HG03045 (cell line): ENCODE measurements around the gene NRXN3.
"Not testable (repeated sequence)": the region's sequence is repeated elsewhere in the genome, so short reads cannot be mapped to it uniquely, and the experiment has no call there.

Experiments used
- ATAC-seq: cut with Tn5 transposase; IDR thresholded peaks from one replicate; pipeline ENCODE4 v1.9.1; 2021; ENCODE audit warnings: mild to moderate bottlenecking, moderate library complexity; ENCODE audit not compliant: unreplicated experiment

The NRXN3 gene

GRCh38 chr14:78566859-78567172, 396.6 kb downstream of the NRXN3 start:
- ATAC-seq, result peak; percentile 15

DNA sequence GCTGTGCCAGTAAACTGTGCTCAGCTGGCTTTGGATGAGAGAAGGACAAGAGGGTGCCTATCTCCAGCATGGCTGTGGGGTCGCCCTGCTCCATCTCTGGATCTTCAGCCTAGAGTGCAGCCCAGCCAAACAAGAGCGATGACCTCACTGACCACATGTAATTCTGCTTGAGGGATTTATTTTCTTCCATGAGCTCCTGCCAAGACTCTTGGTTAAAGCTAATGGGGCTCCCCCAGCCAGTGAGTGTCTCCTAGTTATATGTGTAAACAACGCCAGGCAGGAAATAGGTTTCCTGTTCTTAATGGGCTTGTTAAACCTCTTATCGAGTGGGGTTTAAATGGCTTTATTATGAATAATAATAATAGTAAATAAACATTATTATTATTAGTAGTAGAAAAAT, 397.2 kb downstream of the NRXN3 start:
- ATAC-seq, result no peak

DNA sequence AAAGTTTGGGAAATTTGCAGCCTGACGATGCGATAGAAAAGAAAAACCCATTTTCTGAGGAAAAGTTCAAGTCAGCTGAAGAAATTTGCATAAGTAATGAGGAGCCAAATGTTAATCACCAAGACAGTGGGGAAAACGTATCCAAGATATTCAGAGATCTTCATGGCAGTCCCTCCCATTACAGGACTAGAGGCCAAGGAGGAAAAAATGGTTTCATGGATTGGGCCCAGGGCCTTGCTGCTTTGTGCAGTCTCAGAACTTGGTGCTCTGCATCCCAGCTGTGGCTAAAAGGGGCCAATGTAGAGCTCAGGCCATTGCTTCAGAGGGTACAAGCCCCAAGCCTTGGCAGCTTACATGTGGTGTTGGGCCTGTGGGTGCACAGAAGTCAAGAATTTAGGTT, 403.6 kb downstream of the NRXN3 start:
- not testable (repeated sequence) for ATAC-seq

GRCh38 chr14:78576437-78577166, 406.4 kb downstream of the NRXN3 start:
- ATAC-seq, result no peak

- ATAC-seq, result no peak
These were observed 411.1 kb downstream of the NRXN3 start for GRCh38 chr14:78581229-78581628.

DNA sequence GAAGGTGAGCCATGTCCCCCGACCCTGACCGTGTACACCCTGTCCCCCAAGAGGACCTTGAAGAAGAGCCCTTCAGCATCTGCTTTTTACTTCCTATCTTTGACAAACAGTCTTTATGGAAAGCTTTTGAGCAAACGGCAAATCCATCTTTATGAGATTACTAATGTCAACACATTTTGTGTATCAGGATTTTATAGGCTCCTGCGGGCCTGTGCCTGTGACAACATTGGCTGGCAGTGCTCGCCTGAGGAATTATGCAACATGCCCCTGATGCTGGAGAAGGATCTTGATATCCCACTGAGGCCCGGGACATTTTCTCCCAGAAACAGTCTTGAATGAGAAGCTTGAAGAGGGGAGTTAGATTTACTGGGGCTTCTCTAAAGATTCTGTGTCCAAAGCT, 416.5 kb downstream of the NRXN3 start:
- ATAC-seq, result no peak

DNA sequence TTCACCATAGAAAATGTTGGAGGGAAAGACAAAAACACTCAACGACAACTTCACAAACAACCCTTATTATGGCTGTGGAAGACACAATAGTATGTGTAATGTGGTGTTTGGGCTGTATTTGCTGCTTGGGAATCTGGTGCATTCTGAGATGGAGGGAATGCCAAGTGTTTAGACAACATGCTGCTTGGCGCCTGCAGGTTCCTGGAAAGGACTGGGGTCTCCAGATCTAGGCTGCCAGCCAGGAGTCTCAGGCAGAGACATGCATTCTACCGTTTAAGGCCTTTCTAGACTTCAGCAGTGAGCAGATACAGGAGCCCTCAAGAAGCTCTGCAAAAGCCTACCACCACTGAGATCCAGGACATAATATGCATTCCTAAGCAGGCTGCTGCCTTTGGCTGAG, 418.7 kb downstream of the NRXN3 start:
- ATAC-seq, result no peak

GRCh38 chr14:78592616-78593219, 422.5 kb downstream of the NRXN3 start:
- ATAC-seq, result no peak

GRCh38 chr14:78593949-78594348, 423.8 kb downstream of the NRXN3 start:
- no peak for ATAC-seq

DNA sequence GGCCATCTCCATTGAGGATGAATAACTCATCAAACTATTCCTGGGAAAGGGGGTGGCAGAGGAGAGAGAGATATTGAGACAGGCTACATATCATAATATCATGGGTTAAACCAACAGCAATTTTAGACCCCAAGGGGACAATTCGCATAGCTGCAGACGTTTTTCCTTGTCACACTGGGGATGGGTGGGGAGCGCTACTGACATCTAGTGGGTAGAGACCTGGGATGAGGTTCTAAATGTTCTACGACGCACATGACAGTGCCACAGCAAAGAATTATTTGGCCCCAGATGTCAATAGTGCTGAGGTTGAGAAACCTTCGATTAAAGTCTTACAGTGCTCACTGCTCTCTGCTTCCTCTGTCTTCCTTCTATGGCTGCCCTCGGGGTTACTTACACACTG, 425.6 kb downstream of the NRXN3 start:
- no peak for ATAC-seq

DNA sequence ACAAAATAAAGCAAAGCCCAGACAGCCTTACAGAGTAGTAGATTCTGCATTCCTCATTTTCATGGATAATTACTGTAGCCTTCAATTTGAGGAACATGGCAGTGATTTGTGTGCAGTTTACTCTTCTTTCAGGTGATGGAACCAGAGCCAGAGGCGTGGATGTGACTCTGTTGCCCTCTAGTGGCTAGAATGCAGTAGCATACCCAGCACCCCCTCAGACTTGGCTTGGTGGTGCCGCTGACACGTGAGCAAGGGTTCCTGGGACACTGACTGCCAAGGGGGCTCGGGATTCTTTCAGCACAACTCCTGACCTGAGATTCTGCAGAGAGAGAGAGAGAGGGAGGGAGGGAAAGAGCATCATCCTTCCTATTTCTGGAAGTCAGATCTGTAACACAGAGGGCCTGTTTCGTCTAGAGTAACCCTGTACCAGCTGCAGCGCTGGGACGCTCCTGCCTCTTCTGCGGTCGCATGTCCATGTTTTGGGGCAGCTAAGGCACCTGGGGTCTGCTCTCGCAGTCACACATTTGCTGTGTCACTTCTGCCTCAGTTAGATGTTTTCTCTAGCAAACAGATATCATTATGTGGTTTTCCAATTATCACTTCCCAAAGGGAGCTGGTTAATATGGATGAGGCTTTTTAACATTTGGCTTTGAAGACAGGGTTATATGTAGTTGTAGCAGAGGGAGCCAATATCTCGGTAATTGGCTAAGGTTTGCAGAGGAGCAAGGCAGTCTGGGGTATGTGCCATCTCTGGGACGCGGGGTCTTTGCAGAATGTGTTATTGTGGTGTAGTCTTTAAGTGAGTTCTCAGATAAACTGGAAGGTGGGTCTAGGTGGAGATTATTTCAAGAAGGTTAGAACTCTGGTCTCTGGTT, 428.1 kb downstream of the NRXN3 start:
- peak; percentile 85 for ATAC-seq

DNA sequence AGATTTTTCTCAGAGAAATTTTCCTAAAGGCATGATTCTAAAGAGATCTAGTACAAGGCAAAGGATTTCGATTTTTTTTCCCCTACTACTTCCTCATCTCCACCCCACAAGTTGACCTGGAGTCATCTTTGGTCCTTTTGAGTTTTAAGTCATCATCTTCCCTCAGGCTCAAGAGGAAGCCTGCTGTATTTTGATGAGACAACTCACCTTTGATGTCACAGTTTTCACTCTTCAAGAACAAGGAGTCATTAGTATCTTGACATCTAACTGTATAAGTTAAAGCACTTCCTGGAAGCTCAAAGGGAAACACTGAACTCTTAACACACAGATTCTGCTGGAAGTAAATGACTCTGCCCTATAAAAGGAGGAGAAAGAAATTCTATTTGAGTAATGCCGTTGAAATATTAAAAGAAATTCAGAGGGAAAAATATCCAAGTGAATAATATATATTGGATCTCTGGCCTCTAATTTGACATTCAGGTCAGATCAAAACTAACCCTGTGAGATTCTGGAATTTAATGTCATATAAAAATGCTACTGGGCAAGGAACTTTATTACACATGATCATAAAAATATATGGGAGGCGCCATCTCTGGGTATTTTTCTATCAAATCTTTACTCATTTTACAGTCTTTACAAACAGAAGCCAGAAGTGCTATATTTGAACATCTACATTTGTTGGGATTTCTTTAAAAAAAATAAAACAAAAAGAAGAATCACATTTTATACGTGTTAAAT, 435.0 kb downstream of the NRXN3 start:
- ATAC-seq, result no peak

DNA sequence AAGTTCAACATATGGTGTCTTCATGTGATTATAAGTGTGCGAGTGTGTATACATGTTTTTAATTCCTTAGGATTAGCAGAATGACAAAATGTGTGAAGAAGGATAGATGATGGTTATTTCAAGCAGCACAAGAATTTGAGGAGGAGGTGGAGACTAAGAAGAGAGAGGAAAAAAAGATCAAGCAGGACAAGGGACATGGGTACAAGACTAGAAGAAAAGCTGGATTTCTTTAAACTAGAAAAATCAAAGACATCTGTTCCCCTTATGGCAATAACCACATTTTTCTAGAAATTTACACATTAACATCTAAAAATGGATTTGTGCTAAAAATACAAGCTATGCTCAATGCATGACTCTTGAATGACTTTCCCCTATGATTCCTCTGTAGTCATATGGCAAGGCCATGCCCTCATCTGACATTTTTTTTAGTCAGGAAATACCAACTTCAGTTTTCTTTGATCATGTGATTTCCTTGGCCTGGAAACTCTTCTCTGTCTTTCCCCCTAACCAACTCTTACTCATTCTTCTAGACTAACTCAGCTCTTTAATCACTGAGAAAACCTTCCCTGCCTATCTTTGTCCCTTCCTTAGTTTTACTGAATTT, 435.8 kb downstream of the NRXN3 start:
- no peak for ATAC-seq

- ATAC-seq, result no peak
These were observed 439.0 kb downstream of the NRXN3 start for GRCh38 chr14:78608998-78609787.

DNA sequence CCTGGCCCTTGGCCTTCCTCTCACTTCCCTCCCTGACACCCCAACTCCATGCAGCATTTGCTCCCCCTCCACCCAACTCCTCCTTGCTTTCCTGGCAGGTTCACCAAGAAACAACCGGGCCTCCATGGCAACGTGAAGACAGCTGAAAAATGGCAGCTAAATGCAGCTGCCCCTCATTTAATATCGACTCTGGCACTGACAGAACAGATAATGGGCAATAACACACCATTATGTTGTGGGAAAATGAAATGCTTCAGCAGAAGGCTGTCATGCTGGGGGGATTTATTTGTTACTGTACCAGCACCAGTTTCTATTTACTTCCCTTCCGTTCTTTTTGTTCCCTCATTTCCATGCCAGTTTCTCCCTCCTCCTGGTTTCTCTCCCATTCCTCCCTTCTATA, 440.8 kb downstream of the NRXN3 start:
- ATAC-seq, result no peak

DNA sequence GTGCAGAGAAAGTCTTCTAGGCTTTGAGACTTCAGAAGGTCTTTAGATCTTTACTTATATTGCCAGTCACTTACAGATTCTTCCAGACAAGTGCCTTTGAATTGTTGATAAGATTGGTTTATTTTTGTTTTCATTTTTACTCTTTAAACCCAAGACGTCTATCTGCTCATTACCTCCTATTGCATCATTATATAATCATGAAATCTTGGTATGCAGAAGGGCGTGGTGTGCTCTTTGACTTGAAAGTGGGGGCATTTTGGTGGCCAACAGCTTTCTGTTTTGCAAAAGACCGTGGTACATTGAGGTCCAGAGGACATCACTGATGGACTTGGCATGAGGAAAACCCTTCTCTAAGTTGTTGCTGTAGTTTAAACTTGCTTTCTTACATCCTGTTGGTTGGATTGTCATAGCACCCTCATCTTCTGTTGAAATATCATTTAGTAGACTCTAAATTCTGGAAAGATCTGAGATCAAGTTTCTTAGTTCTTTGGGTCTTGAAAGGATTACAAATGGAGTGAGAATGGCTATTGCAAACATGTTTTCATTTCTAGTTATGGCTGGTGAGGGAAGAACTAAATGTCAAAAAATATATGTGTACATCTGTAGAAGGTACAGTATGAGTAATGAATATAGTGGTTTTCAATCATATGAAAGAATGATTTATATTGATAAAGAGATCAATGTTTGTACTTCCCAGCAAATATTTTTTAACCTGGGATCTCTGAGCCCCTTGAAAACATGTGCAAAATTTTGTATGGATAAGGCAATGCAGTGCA, 441.8 kb downstream of the NRXN3 start:
- ATAC-seq, result no peak

DNA sequence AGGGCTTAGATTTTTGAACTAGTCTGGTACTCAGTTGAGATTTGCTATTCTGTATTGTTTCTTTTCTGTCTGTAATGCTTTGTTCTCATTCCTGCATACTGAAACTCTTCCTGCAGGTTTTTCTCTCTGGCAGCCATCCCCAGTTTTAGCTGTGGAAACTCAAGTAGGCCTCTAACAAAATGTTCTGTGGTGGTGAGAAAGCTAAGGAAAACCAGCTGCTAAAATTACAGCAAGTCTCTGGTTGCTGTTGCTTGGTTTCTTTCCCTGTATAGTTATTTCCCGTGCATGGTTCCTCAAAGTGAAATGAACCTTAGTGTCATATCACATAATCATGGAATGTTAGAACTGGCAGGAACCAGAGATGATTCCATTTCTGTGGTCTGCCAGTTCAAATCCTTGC, 442.5 kb downstream of the NRXN3 start:
- no peak for ATAC-seq

- no peak for ATAC-seq
These were observed 444.4 kb downstream of the NRXN3 start for GRCh38 chr14:78614593-78614992.

DNA sequence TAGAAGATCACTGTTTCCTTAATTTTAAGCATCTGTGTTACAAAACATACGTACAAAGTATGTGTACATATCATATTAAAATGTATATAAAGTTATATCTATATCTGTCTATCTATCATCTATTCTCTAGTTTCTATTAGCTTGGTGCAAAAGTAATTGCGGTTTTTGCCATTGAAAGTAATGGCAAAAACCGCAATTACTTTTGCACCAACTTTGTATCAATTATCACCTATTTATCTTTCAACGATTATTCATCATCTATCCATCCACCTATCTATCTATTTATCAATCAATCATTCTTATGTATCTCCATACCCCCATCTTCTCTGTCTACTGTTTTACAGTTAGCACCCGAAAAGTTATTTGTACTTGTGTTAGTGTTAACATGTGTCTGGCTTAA, 447.6 kb downstream of the NRXN3 start:
- ATAC-seq, result no peak
